H9 (cell line): ENCODE results near the gene DLG2. TPM values are rescaled to one million over a fixed set of nuclear protein-coding genes. Genes with fewer than 3 reads are reported as not detected.

Experiments
- DNase-seq: peaks from one replicate; pipeline ENCODE4 v3.0.0-alpha.2; 2017
- H2AFZ ChIP-seq: one replicate; pipeline ENCODE4 v1.6.1; 2013; ENCODE audit warnings: mild to moderate bottlenecking, low read length, control low read depth, moderate library complexity
- H2AK5ac ChIP-seq: 2 replicates; pipeline ENCODE4 v1.6.1; 2013; ENCODE audit warnings: low read length, control low read depth, mixed read lengths; ENCODE audit not compliant: insufficient read length
- H2BK120ac ChIP-seq: one replicate; pipeline ENCODE4 v1.6.1; 2013; ENCODE audit warnings: low read depth, mild to moderate bottlenecking, low read length, control low read depth, inconsistent platforms; ENCODE audit not compliant: poor library complexity, severe bottlenecking
- H2BK12ac ChIP-seq: 2 replicates; pipeline ENCODE4 v1.6.1; 2013; ENCODE audit warnings: low read length, control low read depth, mixed read lengths, low read depth; ENCODE audit not compliant: insufficient read length
- H2BK15ac ChIP-seq: 2 replicates; pipeline ENCODE4 v1.6.1; 2013; ENCODE audit warnings: low read depth, low read length, control low read depth
- H2BK20ac ChIP-seq: one replicate; pipeline ENCODE4 v1.6.1; 2013; ENCODE audit warnings: low read depth, mild to moderate bottlenecking, low read length, control low read depth, inconsistent platforms; ENCODE audit not compliant: poor library complexity, severe bottlenecking
- H2BK5ac ChIP-seq: 2 replicates; pipeline ENCODE4 v1.6.1; 2013; ENCODE audit warnings: low read length, control low read depth, mixed read lengths; ENCODE audit not compliant: insufficient read length
- H3K14ac ChIP-seq: 2 replicates; pipeline ENCODE4 v1.6.1; 2013; ENCODE audit warnings: low read length, control low read depth; ENCODE audit not compliant: insufficient read depth
- H3K18ac ChIP-seq: 2 replicates; pipeline ENCODE4 v1.6.1; 2013; ENCODE audit warnings: low read depth, mild to moderate bottlenecking, mixed read lengths, low read length, control low read depth; ENCODE audit not compliant: insufficient read length
- H3K23ac ChIP-seq: 2 replicates; pipeline ENCODE4 v1.6.1; 2013; ENCODE audit warnings: low read length, control low read depth, mixed read lengths, low read depth; ENCODE audit not compliant: insufficient read length
- H3K23me2 ChIP-seq: 2 replicates; pipeline ENCODE4 v1.6.1; 2013; ENCODE audit warnings: low read depth, mild to moderate bottlenecking, mixed read lengths, low read length, control low read depth; ENCODE audit not compliant: insufficient read length, poor library complexity, severe bottlenecking
- H3K27ac ChIP-seq: 2 replicates; pipeline ENCODE4 v1.5.1; 2013; ENCODE audit warnings: low read length, control low read depth, mixed read lengths, low read depth; ENCODE audit not compliant: insufficient read length
- H3K27me3 ChIP-seq: 2 replicates; pipeline ENCODE4 v1.6.1; 2013; ENCODE audit warnings: low read length, control low read depth, inconsistent platforms; ENCODE audit not compliant: insufficient read depth
- H3K4ac ChIP-seq: 2 replicates; pipeline ENCODE4 v1.6.1; 2013; ENCODE audit warnings: low read depth, mild to moderate bottlenecking, control low read depth, inconsistent platforms, low read length, moderate library complexity
- H3K4me1 ChIP-seq: 2 replicates; pipeline ENCODE4 v1.6.1; 2013; ENCODE audit warnings: low read length, control low read depth, inconsistent platforms; ENCODE audit not compliant: insufficient read depth
- H3K4me2 ChIP-seq: 2 replicates; pipeline ENCODE4 v1.6.1; 2013; ENCODE audit warnings: low read length, control low read depth, mixed read lengths; ENCODE audit not compliant: insufficient read length, insufficient read depth
- H3K56ac ChIP-seq: 2 replicates; pipeline ENCODE4 v1.6.1; 2013; ENCODE audit warnings: low read depth, mild to moderate bottlenecking, mixed read lengths, low read length, control low read depth; ENCODE audit not compliant: insufficient read length
- H3K79me1 ChIP-seq: 2 replicates; pipeline ENCODE4 v1.6.1; 2013; ENCODE audit warnings: low read depth, mild to moderate bottlenecking, moderate library complexity, low read length, control low read depth, inconsistent platforms; ENCODE audit not compliant: insufficient read depth, poor library complexity, severe bottlenecking
- H3K79me2 ChIP-seq: 2 replicates; pipeline ENCODE4 v1.6.1; 2013; ENCODE audit warnings: low read length, control low read depth, inconsistent platforms; ENCODE audit not compliant: insufficient read depth
- H3K9ac ChIP-seq: 2 replicates; pipeline ENCODE4 v1.6.1; 2013; ENCODE audit warnings: low read length, control low read depth, mixed read lengths; ENCODE audit not compliant: insufficient read length; ENCODE audit errors: extremely low read depth
- H3K9me3 ChIP-seq: one replicate; pipeline ENCODE4 v1.6.1; 2013; ENCODE audit warnings: low read depth, low read length, inconsistent platforms; ENCODE audit not compliant: control insufficient read depth
- H3T11ph ChIP-seq: one replicate; pipeline ENCODE4 v1.6.1; 2013; ENCODE audit warnings: mild to moderate bottlenecking, low read length, control low read depth, inconsistent platforms
- H4K20me1 ChIP-seq: one replicate; pipeline ENCODE4 v1.6.1; 2013; ENCODE audit not compliant: control insufficient read depth, insufficient read length, insufficient read depth
- H4K5ac ChIP-seq: 2 replicates; pipeline ENCODE4 v1.6.1; 2013; ENCODE audit warnings: low read depth, mild to moderate bottlenecking, mixed read lengths, low read length, control low read depth; ENCODE audit not compliant: insufficient read length
- H4K8ac ChIP-seq: replicated peaks from 2 replicates; pipeline ENCODE4 v1.6.1; 2013; ENCODE audit warnings: low read length, control low read depth, mixed read lengths, low read depth; ENCODE audit not compliant: insufficient read length
- H4K91ac ChIP-seq: 2 replicates; pipeline ENCODE4 v1.6.1; 2013; ENCODE audit warnings: low read depth, mild to moderate bottlenecking, moderate library complexity, mixed read lengths, low read length, control low read depth; ENCODE audit not compliant: insufficient read length
- H3K27ac Mint-ChIP-seq, 3 experiments: 2 replicates in 2 of 3; 3 replicates in 1 of 3; pipeline ENCODE4 v1.8.0; 2020 to 2021; ENCODE audit warnings: mixed read lengths in 3 of 3, mild to moderate bottlenecking in 1 of 3, moderate library complexity in 1 of 3
- H3K27me3 Mint-ChIP-seq: 2 replicates; pipeline ENCODE4 v1.8.0; 2021; ENCODE audit warnings: low read depth, mild to moderate bottlenecking, moderate library complexity, mixed read lengths
- H3K36me3 Mint-ChIP-seq, 3 experiments: 2 replicates in 2 of 3; 3 replicates in 1 of 3; pipeline ENCODE4 v1.8.0; 2020 to 2021; ENCODE audit warnings: low read depth in 3 of 3, mixed read lengths in 3 of 3; ENCODE audit not compliant: insufficient read depth in 1 of 3
- H3K4me1 Mint-ChIP-seq, 2 experiments: 2 replicates each; pipeline ENCODE4 v1.8.0; 2020; ENCODE audit warnings: mixed read lengths in 2 of 2
- H3K4me3 Mint-ChIP-seq, 2 experiments: 2 replicates in 1 of 2; 3 replicates in 1 of 2; pipeline ENCODE4 v1.8.0; 2020 to 2021; ENCODE audit warnings: mild to moderate bottlenecking in 2 of 2, mixed read lengths in 2 of 2, moderate library complexity in 1 of 2
- H3K9me3 Mint-ChIP-seq, 2 experiments: 2 replicates in 1 of 2; 3 replicates in 1 of 2; pipeline ENCODE4 v1.8.0; 2020; ENCODE audit warnings: mild to moderate bottlenecking in 2 of 2, mixed read lengths in 2 of 2, moderate library complexity in 1 of 2
- CTCF ChIP-seq: fragments of 200-600 bp; sonication (generic); conservative IDR thresholded peaks from 3 replicates; pipeline ENCODE4 v1.8.0; 2021; ENCODE audit warnings: antibody characterized with exemption, mild to moderate bottlenecking
- WGBS: extraction: QIAGEN DNeasy Blood & Tissue Kit; methylation state at CpG from one replicate; pipeline ENCODE4 v1.1.7; 2013; ENCODE audit warnings: missing lambda C conversion rate, low lambda C conversion rate, mixed read lengths; ENCODE audit not compliant: insufficient read length; ENCODE audit errors: extremely low coverage; 5-methylcytosine and 5-hydroxymethylcytosine counted together
- total RNA-seq: library from RNA; stranded (reverse); gene quantifications from 2 replicates; pipeline ENCODE4 v1.2.1, GENCODE V29; 2021

Gene DLG2
- total RNA-seq, 1 experiment from 2014 or later = 8.0 TPM

GRCh38 chr11:85029964-85030363 lies 597.2 kb downstream of the DLG2 start:
- Mint-ChIP-seq H3K27me3 (no peaks in the 10 kb centered on the region), H3K4me3 (no peak overlapping the region), H3K4me1 (peaks cover 0 to 4% of the 10 kb centered on the region in 2 experiments; a peak in 1 of 4 replicates), H3K36me3 (no peaks in the 10 kb centered on the region), H3K9me3 (no peaks in the 10 kb centered on the region), H3K27ac (no peak overlapping the region)
- H3K14ac ChIP-seq = no peak overlapping the region
- H3K27ac ChIP-seq = no peak overlapping the region
- no peak overlapping the region for H3K23ac ChIP-seq
- no peaks in the 10 kb centered on the region for H3K79me2 ChIP-seq
- no peaks in the 10 kb centered on the region for H3K79me1 ChIP-seq
- no peak overlapping the region for H4K5ac ChIP-seq
- H4K91ac ChIP-seq = no peak overlapping the region
- no CpG with 5 or more reads among the region's 4 CpGs for WGBS
- no peaks in the 10 kb centered on the region for H3K4me1 ChIP-seq
- H4K8ac ChIP-seq = no peak overlapping the region
- H4K20me1 ChIP-seq = no peaks in the 10 kb centered on the region
- H3K56ac ChIP-seq = no peak overlapping the region
- no peak overlapping the region for H2BK12ac ChIP-seq
- TF ChIP-seq CTCF = no peak
- no peak overlapping the region for H3K4me2 ChIP-seq
- H3K23me2 ChIP-seq = no peaks in the 10 kb centered on the region
- DNase-seq = no peak
- no peak overlapping the region for H2BK20ac ChIP-seq
- H2BK120ac ChIP-seq = no peak overlapping the region
- no peak overlapping the region for H2BK15ac ChIP-seq
- H3K9ac ChIP-seq = no peak overlapping the region
- no peak overlapping the region for H2AK5ac ChIP-seq
- no peak overlapping the region for H2AFZ ChIP-seq
- H3K27me3 ChIP-seq = no peaks in the 10 kb centered on the region
- no peak overlapping the region for H3K4ac ChIP-seq
- no peak overlapping the region for H3T11ph ChIP-seq
- H3K18ac ChIP-seq = no peak overlapping the region
- H3K9me3 ChIP-seq = no peaks in the 10 kb centered on the region
- H2BK5ac ChIP-seq = no peak overlapping the region
